NOMO-1 (cell line): ENCODE results near the gene UBA5.

Source experiments
- DNase-seq, 2 experiments: peaks; one replicate each; lab custom pipeline; 2025; ENCODE audit not compliant: unreplicated experiment in 2 of 2; lab: John Stamatoyannopoulos, UW

Gene UBA5

DNA sequence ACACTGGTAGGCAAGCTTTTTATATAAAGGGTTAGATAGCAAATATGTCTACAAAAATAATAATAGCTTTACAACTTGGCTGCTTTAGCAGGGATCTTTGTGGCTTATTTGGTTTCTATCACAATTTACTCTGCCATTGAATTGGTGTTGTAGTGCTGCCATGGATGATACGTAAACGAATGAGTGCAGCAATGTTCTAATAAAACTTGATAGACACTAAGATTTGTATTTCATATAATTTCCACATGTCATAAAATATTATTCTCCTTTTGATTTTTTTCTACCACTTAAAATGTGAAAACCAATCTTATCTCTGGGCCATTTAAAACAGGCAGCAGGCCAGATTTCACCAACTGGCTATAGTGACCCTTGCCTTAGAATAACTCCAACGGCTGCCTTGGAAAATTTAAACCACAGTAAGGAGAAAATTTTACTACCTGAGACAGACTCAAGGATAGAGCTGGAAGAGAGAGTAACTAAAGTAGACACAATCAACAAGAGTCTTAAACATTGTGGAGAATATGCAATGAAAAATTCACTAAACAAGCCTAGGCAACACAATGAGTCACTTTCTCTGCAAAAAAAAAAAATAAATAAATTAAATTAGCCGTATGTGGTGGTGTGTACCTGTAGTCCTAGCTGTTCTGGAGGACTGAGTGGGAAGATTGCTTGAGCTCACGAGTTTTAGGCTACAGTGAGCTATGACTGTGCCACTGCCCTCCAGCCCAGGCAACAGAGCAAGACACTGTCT is 54.0 kb downstream of the UBA5 start:
- DNase-seq = no peak

DNA sequence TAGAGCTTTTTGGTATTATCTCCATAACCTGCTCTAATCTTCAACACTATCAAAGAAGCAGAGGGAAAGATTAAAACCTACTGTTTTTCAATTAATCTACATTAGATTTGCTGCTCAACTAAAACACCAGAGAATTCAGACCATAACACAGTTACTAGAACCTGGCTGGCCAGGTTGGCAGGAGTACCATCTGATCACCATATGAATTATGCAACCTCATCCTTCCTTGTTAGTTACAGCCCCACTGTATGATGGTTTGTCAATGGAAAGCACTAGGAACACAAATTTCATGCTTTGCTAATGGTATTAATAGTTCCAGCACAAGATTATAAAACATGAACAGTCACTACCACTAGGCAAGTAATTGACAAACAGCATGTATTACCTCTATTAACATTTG is 56.2 kb downstream of the UBA5 start:
- DNase-seq = no peak

DNA sequence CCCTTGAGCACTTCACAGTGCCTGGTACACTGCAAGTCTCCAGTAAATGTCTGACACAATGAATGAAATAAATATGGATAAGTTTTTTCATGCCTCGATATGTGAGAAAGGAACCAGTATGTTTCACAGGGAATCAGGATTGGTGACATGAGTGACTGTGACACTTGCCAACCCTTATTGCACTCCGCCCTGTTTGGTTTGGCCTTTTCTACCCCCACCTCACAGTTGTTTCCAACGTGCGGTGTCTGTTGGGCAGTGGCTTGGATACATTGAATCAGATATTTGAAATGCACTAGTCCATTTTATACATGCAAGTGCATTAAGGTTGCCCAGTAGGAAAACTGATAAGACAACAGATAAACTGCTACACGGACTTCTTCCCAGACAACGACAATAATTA is 60.1 kb downstream of the UBA5 start:
- no peak for DNase-seq

DNA sequence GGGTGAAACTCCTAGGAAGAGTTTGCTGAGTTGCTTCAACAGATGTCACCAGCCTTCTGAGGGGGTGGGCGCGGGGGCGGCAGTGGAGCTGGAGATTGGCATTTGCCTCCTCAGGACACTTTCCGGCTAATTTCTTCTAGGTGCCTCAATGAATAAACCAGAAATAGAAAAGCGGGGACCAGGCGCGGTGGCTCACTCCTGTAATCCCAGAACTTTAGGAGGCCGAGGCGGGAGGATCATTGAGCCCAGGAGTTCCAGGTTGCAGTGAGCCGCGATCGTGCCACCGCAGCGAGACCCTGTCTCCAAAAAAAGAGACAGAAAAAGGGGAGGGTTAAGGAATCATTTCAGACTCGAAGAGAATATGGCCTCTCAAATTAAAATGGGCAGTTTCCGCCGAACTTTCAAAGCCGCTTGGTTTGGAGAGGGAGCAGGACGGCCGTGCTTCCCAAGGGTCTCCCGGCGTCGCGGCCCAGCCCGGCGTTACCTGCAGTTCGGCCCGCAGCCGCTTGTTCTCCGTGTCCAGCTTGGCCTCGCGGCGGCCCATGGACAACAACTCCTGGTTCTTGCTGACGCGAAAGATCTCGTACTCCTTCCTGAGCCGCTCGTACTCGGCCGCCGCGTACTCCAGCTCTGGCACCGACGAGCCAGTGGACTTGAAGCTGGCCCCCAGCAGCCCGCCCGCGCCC is 61.5 kb downstream of the UBA5 start:
- DNase-seq = peak; percentile 65 to 69

DNA sequence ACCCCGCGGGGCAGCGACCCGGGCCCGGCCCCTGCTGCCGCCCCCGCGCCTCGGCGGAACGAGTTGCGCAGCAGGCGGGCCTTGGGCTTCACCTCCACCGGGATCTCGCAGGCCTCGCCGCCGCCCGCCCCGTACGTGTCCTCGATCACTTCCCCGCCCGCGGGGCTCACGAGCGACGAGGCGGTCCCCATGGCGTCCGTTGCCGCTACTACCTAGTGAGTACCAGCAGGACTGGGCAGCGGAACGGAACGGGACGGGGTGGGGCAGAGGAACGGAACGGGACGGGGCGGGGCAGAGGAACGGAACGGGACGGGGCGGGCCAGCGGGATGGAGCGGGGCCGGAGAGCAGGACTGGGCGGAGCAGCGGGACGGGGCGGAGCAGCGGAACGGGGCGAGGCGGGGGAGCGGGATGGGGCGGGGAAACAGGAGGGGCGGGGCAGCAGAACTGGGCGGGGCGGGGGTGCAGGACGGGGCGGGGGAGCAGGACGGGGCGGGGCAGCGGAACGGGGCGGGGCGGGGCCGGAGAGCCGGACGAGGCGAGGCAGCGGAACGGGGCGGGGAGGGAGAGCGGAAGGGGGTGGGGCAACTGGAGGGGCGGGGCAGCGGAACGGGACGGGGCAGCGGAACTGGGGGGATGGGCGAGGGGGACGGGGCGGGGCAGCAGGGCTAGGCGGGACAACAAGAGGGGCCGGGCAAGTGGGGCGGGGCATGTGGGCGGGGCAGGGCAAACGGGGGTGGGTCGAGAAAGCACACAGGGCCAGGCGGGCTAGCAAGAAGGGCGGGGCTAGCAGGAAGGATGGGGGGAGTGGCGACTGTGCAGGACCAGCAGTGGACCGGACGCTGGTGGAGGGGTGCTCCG is 62.3 kb downstream of the UBA5 start, which contains the start of gene NPHP3:
Gene NPHP3, minus strand, starts transcription at position 245 of the 859 bp plus-strand sequence. Its CDS starts 54 bp downstream, at position 191.
- DNase-seq = peak; percentile 90 to 96

DNA sequence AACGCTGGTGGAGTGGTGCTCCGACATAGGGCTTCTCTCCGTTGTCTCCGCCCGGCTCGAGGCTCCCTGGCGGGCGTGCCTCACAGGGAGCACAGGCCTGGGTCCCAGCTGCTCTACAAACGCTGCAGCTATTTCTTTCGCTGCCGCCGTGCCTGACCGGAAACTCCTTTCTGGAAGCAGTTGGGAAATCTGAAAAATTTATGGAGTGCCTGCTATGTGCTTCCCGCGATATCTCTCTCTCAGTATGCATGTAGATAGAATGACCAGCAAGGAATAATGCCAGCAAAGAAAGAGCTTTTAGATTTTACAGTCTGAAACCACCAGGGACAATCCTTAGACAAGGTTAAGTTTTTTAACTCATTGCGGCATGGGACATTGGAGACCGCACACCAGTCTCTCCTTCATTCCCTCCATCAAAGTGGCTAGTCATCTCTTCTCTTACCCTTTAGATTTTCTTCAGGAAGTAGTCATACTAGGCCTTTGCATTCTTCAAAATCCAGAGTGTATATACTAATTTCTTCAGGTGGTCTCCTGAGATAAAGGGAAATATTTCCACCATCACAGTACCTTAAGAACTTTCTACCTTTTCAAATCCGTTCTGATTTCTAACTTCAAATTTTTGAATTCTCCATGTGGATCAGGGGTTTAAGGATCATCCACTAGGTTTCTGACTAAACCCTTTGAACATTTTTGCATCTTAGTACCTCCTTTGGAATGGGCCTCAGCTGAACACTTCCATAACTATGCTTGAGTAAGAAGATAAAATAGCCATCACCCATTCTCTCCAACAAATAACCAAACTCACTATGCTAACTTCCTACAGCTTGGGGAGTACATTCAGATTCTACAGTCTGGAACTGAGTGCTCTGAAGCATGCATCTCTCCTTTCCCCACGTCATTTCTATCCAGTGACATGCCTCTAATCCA is 63.2 kb downstream of the UBA5 start:
- DNase-seq = peak in 1 of 2 experiments; percentile 70

DNA sequence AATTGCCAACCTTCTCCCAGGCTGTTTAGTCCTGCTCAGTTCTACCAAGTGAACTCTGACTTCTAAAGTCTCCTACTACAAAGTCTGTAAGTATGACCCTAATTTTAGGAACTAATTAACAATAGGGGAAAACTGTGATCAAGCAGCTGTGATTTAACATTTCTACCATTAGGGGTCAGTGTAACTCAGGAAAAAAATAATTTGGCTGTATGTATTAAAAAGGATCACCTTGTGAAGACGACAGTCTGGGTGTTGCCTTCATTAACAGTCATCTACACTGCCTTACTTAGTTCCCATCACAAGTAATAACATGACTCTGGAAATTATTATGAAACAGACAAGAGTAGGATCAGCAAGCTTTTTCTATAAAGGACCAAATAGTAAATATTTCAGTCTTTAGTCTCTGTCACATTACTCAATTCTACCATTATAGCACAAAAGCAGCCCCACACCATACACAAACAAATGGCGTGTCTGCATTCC is 66.3 kb downstream of the UBA5 start:
- peak; percentile 41 to 79 for DNase-seq
